Thyroid gland (tissue), 4 donors: Measurements from ENCODE around the gene MBD2. TPM values are rescaled to one million over a fixed set of nuclear protein-coding genes. Genes with fewer than 3 reads are reported as not detected.

Experiments
- DNase-seq, 2 donors: peaks; one replicate each; pipeline ENCODE4 v3.0.0-alpha.2; 2019
- H3K27ac ChIP-seq, 3 donors: fragments of 200-600 bp; sonication (generic); 1 replicate in 2 of 3; 2 replicates in 1 of 3; pipeline ENCODE4 v1.5.1; 2016 to 2019; ENCODE audit warnings: mild to moderate bottlenecking in 1 of 3, moderate library complexity in 1 of 3
- H3K27me3 ChIP-seq: fragments of 200-600 bp; sonication (generic); one replicate; pipeline ENCODE4 v1.5.1; 2019
- H3K36me3 ChIP-seq, 2 donors: fragments of 200-600 bp; sonication (generic); one replicate each; pipeline ENCODE4 v1.5.1; 2016 to 2019
- H3K4me1 ChIP-seq, 2 donors: fragments of 200-600 bp; sonication (generic); one replicate each; pipeline ENCODE4 v1.5.1; 2017 to 2019
- H3K4me3 ChIP-seq, 3 donors: fragments of 200-600 bp; sonication (generic); replicated peaks in 1 of 3; 1 replicate in 2 of 3; 2 replicates in 1 of 3; pipeline ENCODE4 v1.5.1; 2016; ENCODE audit warnings: mild to moderate bottlenecking in 1 of 3
- H3K9me3 ChIP-seq: fragments of 200-600 bp; sonication (generic); one replicate; pipeline ENCODE4 v1.5.1; 2017
- POLR2A ChIP-seq, 2 donors: fragments of 450-650 bp; IDR thresholded peaks; one replicate each; pipeline ENCODE4 v1.6.1; 2017; ENCODE audit warnings: antibody characterized with exemption in 2 of 2, mild to moderate bottlenecking in 2 of 2, moderate library complexity in 1 of 2
- WGBS, 2 donors: methylation state at CpG; one replicate each; pipeline ENCODE4 v1.1.5; 2017; 5-methylcytosine and 5-hydroxymethylcytosine counted together
- intact Hi-C: fragments of 100-400 bp; cut with DNase I; formaldehyde crosslinking; loops from one replicate; pipeline ENCODE4 v1.15.1; 2023
- total RNA-seq, 4 donors: library from RNA; depleted of rRNA; stranded (reverse); fragments of >200 nt; gene quantifications; one replicate each; pipeline ENCODE4 v1.2.3, GENCODE V29; 2016
- TF ChIP-seq, protein P1 (sequence below), 6 experiments: fragments of 200-600 bp in 3 of 6; fragments of 450-650 bp in 3 of 6; sonication (generic) in 3 of 6; IDR thresholded peaks; one replicate each; pipeline ENCODE4 v1.5.1; 2016 to 2019; ENCODE audit warnings: antibody characterized with exemption in 6 of 6, mild to moderate bottlenecking in 2 of 6, inconsistent platforms in 1 of 6, moderate library complexity in 1 of 6

Gene MBD2
- total RNA-seq, 4 donors from 2014 or later, result 81.4 to 96.3 (median 88.8) TPM

DNA sequence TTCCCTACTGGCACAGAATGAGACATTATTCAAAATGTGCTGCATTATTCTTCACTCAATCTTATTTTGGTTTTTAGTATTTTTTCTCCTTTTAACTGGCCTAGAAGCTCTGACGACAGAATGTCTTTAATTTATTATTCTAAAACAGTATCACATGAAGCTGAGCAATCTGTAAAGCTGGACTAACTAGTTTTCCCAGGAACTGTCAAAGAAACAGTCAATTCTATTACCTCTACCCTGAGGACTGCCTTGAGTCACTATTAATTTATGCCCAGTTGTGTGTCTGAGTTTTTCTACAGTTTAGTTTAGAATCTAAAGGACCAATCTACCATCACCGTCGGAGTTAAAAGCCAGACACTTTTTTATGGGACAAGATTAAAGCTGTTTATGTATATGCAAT lies 31.6 kb downstream of the MBD2 start:
- H3K36me3 ChIP-seq, result peaks cover 3% of the 10 kb centered on the region in 2 donors
- TF ChIP-seq, protein P1, sequence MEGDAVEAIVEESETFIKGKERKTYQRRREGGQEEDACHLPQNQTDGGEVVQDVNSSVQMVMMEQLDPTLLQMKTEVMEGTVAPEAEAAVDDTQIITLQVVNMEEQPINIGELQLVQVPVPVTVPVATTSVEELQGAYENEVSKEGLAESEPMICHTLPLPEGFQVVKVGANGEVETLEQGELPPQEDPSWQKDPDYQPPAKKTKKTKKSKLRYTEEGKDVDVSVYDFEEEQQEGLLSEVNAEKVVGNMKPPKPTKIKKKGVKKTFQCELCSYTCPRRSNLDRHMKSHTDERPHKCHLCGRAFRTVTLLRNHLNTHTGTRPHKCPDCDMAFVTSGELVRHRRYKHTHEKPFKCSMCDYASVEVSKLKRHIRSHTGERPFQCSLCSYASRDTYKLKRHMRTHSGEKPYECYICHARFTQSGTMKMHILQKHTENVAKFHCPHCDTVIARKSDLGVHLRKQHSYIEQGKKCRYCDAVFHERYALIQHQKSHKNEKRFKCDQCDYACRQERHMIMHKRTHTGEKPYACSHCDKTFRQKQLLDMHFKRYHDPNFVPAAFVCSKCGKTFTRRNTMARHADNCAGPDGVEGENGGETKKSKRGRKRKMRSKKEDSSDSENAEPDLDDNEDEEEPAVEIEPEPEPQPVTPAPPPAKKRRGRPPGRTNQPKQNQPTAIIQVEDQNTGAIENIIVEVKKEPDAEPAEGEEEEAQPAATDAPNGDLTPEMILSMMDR (IDR thresholded peaks at IDR 0.05), result no peak
- no peak for TF ChIP-seq POLR2A (IDR thresholded peaks at IDR 0.05)
- peaks cover 0 to 6% of the 10 kb centered on the region in 2 donors for H3K4me1 ChIP-seq
- H3K27me3 ChIP-seq, result no peaks in the 10 kb centered on the region
- intact Hi-C loops, result no loop called here
- DNase-seq, result no peak
- H3K9me3 ChIP-seq, result no peaks in the 10 kb centered on the region
- no peak overlapping the region for H3K27ac ChIP-seq
- 78 to 90% methylated on average over 3 of the region's 3 CpGs for WGBS, 2 donors
- H3K4me3 ChIP-seq, result no peak overlapping the region

DNA sequence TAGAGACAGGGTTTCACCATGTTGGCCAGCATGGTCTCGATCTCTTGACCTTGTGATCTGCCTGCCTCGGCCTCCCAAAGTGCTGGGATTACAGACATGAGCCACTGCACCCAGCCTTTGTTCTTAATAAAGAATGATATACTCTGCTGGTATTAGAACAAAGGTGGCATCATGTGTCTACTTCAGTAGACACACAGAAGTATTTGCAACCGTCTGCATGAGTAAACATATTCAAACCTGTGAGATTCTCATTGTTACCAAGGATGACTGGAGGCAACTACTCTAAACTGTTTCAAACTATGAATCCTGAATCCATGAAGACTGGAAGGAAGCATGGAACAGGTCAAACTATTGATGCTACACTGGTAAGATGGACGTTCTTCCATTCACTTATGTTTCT lies 32.1 kb downstream of the MBD2 start:
- Histone ChIP-seq H3K27me3 (no peaks in the 10 kb centered on the region), H3K4me3 (no peak overlapping the region), H3K4me1 (peaks cover 0 to 6% of the 10 kb centered on the region in 2 donors), H3K27ac (no peak overlapping the region), H3K36me3 (peaks cover 7% of the 10 kb centered on the region in 2 donors), H3K9me3 (no peaks in the 10 kb centered on the region)
- intact Hi-C loops, result no loop called here
- WGBS, 2 donors, result 92 to 93% methylated on average over 4 of the region's 4 CpGs
- no peak for DNase-seq
- no peak for TF ChIP-seq POLR2A (IDR thresholded peaks at IDR 0.05)
- TF ChIP-seq, protein P1 (IDR thresholded peaks at IDR 0.05), result no peak

DNA sequence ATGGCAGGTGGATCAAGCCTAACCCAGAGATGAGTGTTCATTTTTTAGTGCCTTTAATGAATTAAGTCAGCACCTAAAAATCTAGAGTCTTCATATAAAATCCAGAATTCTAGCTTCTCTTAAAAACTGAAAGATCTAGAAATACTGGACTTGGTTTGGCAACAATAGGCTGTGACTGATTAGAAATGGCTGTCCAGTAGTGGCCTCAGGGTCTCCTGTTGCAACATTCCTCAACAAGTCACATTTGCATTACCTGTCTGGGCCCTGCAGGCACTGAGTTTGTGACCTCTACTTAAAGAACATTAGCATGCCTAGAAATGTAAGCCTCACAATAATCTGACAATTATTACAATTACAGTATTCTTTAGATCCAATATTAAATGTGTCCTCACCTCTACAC lies 33.1 kb downstream of the MBD2 start:
- H3K27me3 ChIP-seq, result no peaks in the 10 kb centered on the region
- H3K27ac ChIP-seq, result no peak overlapping the region
- H3K9me3 ChIP-seq, result no peaks in the 10 kb centered on the region
- intact Hi-C loops, result no loop called here
- no peak overlapping the region for H3K4me3 ChIP-seq
- TF ChIP-seq, protein P1 (IDR thresholded peaks at IDR 0.05), result no peak
- TF ChIP-seq POLR2A (IDR thresholded peaks at IDR 0.05), result no peak
- no peak for DNase-seq
- peaks cover 7 to 12% of the 10 kb centered on the region in 2 donors for H3K36me3 ChIP-seq
- peaks cover 0 to 6% of the 10 kb centered on the region in 2 donors for H3K4me1 ChIP-seq

DNA sequence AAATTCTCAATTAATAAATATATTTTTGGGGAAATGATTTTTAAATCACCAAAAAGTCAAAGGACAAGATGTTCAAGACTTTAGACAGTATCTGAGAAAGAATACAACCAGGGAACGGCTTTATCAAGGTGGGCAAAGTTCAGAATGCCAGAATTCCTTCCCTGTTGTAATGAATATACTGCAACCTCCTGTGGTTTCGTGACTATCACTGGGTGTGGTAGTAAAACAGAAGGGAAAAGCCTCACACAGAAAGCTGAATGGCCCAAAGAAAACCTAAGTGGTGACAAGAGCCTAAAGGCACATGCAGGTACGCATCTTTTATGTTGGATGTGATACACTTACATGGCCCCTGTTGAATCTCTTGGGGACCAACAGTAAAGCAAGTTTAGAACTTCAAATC lies 37.1 kb downstream of the MBD2 start:
- H3K9me3 ChIP-seq, result no peaks in the 10 kb centered on the region
- TF ChIP-seq, protein P1 (IDR thresholded peaks at IDR 0.05), result no peak
- TF ChIP-seq POLR2A (IDR thresholded peaks at IDR 0.05), result no peak

DNA sequence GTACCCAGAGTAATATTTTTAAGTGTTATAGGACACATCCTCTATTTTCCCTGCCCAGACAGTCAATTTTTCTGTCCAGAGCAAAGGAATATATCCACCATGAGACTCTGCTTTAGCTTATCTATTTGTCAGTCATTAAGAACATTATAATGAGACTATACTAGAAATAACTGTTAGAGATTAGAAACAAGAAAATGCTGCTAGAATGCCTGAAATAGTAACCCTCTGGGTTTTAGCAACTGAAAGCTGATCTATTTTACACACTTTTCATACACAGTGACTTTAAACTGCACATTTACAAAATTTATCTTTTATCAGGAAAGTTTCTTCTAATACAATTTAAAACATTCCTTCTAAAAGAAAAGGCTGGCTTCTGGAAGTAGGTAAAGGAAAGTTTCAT lies 39.6 kb downstream of the MBD2 start:
- H3K4me3 ChIP-seq, result no peak overlapping the region
- H3K27ac ChIP-seq, result no peak overlapping the region
- H3K9me3 ChIP-seq, result no peaks in the 10 kb centered on the region
- DNase-seq, result no peak
- H3K4me1 ChIP-seq, result peaks cover 0 to 4% of the 10 kb centered on the region in 2 donors
- TF ChIP-seq POLR2A (IDR thresholded peaks at IDR 0.05), result no peak
- TF ChIP-seq, protein P1 (IDR thresholded peaks at IDR 0.05), result no peak
- H3K36me3 ChIP-seq, result peaks cover 11 to 19% of the 10 kb centered on the region in 2 donors
- no peaks in the 10 kb centered on the region for H3K27me3 ChIP-seq
- intact Hi-C loops, result no loop called here

More for the DNA sequence above, 37.1 kb downstream of the MBD2 start:
- Histone ChIP-seq H3K4me3 (no peak overlapping the region), H3K27me3 (no peaks in the 10 kb centered on the region), H3K4me1 (peaks cover 0 to 6% of the 10 kb centered on the region in 2 donors), H3K27ac (no peak overlapping the region), H3K36me3 (peaks cover 10 to 19% of the 10 kb centered on the region in 2 donors)
- intact Hi-C loops, result no loop called here
- no peak for DNase-seq
- WGBS, 2 donors, result 99% methylated on average over 3 of the region's 3 CpGs
